ENCODE data around the gene CNTN6. TPM values are rescaled to one million over a fixed set of nuclear protein-coding genes. Genes with fewer than 3 reads are reported as not detected.

The CNTN6 gene
- total RNA-seq, result not detected

GRCh38 chr3:1092771-1093170 is at the start of gene CNTN6:
Gene CNTN6, plus strand, starts transcription at chr3:1093024. Its CDS starts 54,985 bp downstream, at chr3:1148009.
- H3K9me3 ChIP-seq, result no peaks in the 10 kb centered on the region
- TF ChIP-seq CTCF (IDR thresholded peaks at IDR 0.05), result no peak
- no peak for DNase-seq (ENCODE audit: low spot score in 2 of 2)
- no peaks in the 10 kb centered on the region for H3K27me3 ChIP-seq
- no peaks in the 10 kb centered on the region for H3K4me1 ChIP-seq
- H3K36me3 ChIP-seq, result no peaks in the 10 kb centered on the region
- H3K27ac ChIP-seq, result no peak within 1 kb of the TSS
- peak within 1 kb of the TSS in 1 of 2 donors; percentile 30 for H3K4me3 ChIP-seq
- intact Hi-C loops (cut with DNase I), result no loop called here

- no peak overlapping the region for H3K27ac ChIP-seq
- H3K4me1 ChIP-seq, result no peaks in the 10 kb centered on the region
- H3K27me3 ChIP-seq, result no peaks in the 10 kb centered on the region
- no peak overlapping the region for H3K4me3 ChIP-seq
- DNase-seq (ENCODE audit: low spot score in 2 of 2), result no peak
- no peak for TF ChIP-seq CTCF (IDR thresholded peaks at IDR 0.05)
- no peaks in the 10 kb centered on the region for H3K36me3 ChIP-seq
- intact Hi-C loops (cut with DNase I), result no loop called here
- H3K9me3 ChIP-seq, result peaks cover 0 to 9% of the 10 kb centered on the region in 2 donors
Observed at GRCh38 chr3:1048558-1048957, 44.3 kb upstream of the CNTN6 start.

GRCh38 chr3:1055870-1056269 is 37.0 kb upstream of the CNTN6 start:
- no peak for DNase-seq (ENCODE audit: low spot score in 2 of 2)
- Histone ChIP-seq H3K36me3 (no peaks in the 10 kb centered on the region), H3K9me3 (no peaks in the 10 kb centered on the region), H3K27ac (no peak overlapping the region), H3K4me1 (no peaks in the 10 kb centered on the region), H3K27me3 (no peaks in the 10 kb centered on the region), H3K4me3 (no peak overlapping the region)
- intact Hi-C loops (cut with DNase I), result no loop called here
- no peak for TF ChIP-seq CTCF (IDR thresholded peaks at IDR 0.05)

GRCh38 chr3:1056744-1057143 is 36.1 kb upstream of the CNTN6 start:
- Histone ChIP-seq H3K4me1 (no peaks in the 10 kb centered on the region), H3K27me3 (no peaks in the 10 kb centered on the region), H3K4me3 (peak overlapping the region in 1 of 2 donors; percentile 2), H3K27ac (no peak overlapping the region), H3K36me3 (no peaks in the 10 kb centered on the region), H3K9me3 (no peaks in the 10 kb centered on the region)
- intact Hi-C loops (cut with DNase I), result no loop called here
- DNase-seq (ENCODE audit: low spot score in 2 of 2), result no peak
- TF ChIP-seq CTCF (IDR thresholded peaks at IDR 0.05), result no peak

- DNase-seq (ENCODE audit: low spot score in 2 of 2), result no peak
- no peaks in the 10 kb centered on the region for H3K9me3 ChIP-seq
- no peak overlapping the region for H3K4me3 ChIP-seq
- no peaks in the 10 kb centered on the region for H3K36me3 ChIP-seq
- TF ChIP-seq CTCF (IDR thresholded peaks at IDR 0.05), result no peak
- no peaks in the 10 kb centered on the region for H3K27me3 ChIP-seq
- no peaks in the 10 kb centered on the region for H3K4me1 ChIP-seq
- H3K27ac ChIP-seq, result no peak overlapping the region
- intact Hi-C loops (cut with DNase I), result no loop called here
Observed at GRCh38 chr3:1057436-1057835, 35.4 kb upstream of the CNTN6 start.

GRCh38 chr3:1068985-1069384 is 23.8 kb upstream of the CNTN6 start:
- TF ChIP-seq CTCF (IDR thresholded peaks at IDR 0.05), result no peak
- H3K4me3 ChIP-seq, result no peak overlapping the region
- no peaks in the 10 kb centered on the region for H3K9me3 ChIP-seq
- no peaks in the 10 kb centered on the region for H3K27me3 ChIP-seq
- no peak for DNase-seq (ENCODE audit: low spot score in 2 of 2)
- no peak overlapping the region for H3K27ac ChIP-seq
- intact Hi-C loops (cut with DNase I), result no loop called here
- no peaks in the 10 kb centered on the region for H3K36me3 ChIP-seq
- H3K4me1 ChIP-seq, result no peaks in the 10 kb centered on the region
